Motor neuron (in vitro differentiated cells): ENCODE results near the gene ZBTB26. TPM values are rescaled to one million over a fixed set of nuclear protein-coding genes. Genes with fewer than 3 reads are reported as not detected.

Experiments
- ATAC-seq, 8 experiments: fragments of 200-7000 bp; cut with Tn5 transposase; replicated peaks in 6 of 8; 2 replicates each; pipeline ENCODE4 v1.8.0; 2021; ENCODE audit warnings: mild to moderate bottlenecking in 8 of 8, moderate library complexity in 8 of 8
- H3K27ac ChIP-seq, 2 donors: fragments of 250-450 bp; sonication (Bioruptor Pico); 2 replicates each; pipeline ENCODE4 v1.9.0; 2021; ENCODE audit warnings: antibody characterized with exemption in 2 of 2, mild to moderate bottlenecking in 2 of 2, moderate library complexity in 1 of 2
- H3K4me1 ChIP-seq, 2 donors: fragments of 250-450 bp; sonication (Bioruptor Pico); replicated peaks in 1 of 2; 2 replicates each; pipeline ENCODE4 v1.6.1; 2021; ENCODE audit warnings: antibody characterized with exemption in 2 of 2, mild to moderate bottlenecking in 2 of 2, moderate library complexity in 1 of 2
- H3K4me3 ChIP-seq, 5 donors: fragments of 250-450 bp; sonication (Bioruptor Pico); 2 replicates each; pipeline ENCODE4 v1.9.0; 2021; ENCODE audit warnings: antibody characterized with exemption in 5 of 5, mild to moderate bottlenecking in 5 of 5, moderate library complexity in 4 of 5
- WGBS, 10 experiments: fragments of 450-650 bp; shearing (Covaris generic); methylation state at CpG; one replicate each; pipeline ENCODE4 v1.0.0; 2022; 5-methylcytosine and 5-hydroxymethylcytosine counted together
- in situ Hi-C, 9 experiments: fragments of 400-800 bp; cut with MboI; loops; one replicate each; pipeline ENCODE4 v1.15.0; 2021; ENCODE audit warnings: low sequenced_read_pairs in 9 of 9, low pct_unique_long_range_greater_than_20kb in 2 of 9; ENCODE audit not compliant: unreplicated experiment in 9 of 9
- total RNA-seq, 8 experiments: library from RNA; unstranded; fragments of 300-600 nt; gene quantifications; 2 replicates each; pipeline versions ENCODE4 v1.2.3 to v1.2.4, GENCODE V29; 2022

Gene ZBTB26
- total RNA-seq, 8 experiments from 2014 or later: 3.0 to 14.2 (median 9.2) TPM

- peak in 3 of 8 experiments; percentile 1 to 17 (median 16) for ATAC-seq
- in situ Hi-C loops: no loop called here
- H3K4me3 ChIP-seq: peak overlapping the region; percentile 86 to 99 (median 97)
- peaks cover 8 to 15% of the 10 kb centered on the region in 2 donors for H3K4me1 ChIP-seq
- H3K27ac ChIP-seq: peak overlapping the region; percentile 96
- WGBS, 10 experiments: 2 to 34% (median 8%) methylated on average over 3 to 15 of the region's 17 CpGs
Observed at GRCh38 chr9:122941582-122942234, 10.4 kb upstream of the ZBTB26 start.

GRCh38 chr9:122940749-122941581 lies 9.7 kb upstream of the ZBTB26 start, which contains the start of gene RABGAP1:
RABGAP1 (plus strand) TSS chr9:122941020; CDS start chr9:122957060, 16,040 bp downstream.
- in situ Hi-C loops: no loop called here
- H3K4me1 ChIP-seq: peaks cover 8 to 15% of the 10 kb centered on the region in 2 donors
- WGBS, 10 experiments: 0 to 6% (median 0%) methylated on average over 1 to 6 of the region's 54 CpGs; no CpG with 5 or more reads in 4 of the 10 experiments

GRCh38 chr9:122940454-122940748 lies 9.1 kb upstream of the ZBTB26 start:
- Histone ChIP-seq H3K27ac (peak overlapping the region; percentile 56 to 78), H3K4me3 (peak overlapping the region; percentile 14 to 99 (median 97)), H3K4me1 (peaks cover 8 to 13% of the 10 kb centered on the region in 2 donors)
- WGBS, 10 experiments: 7 to 62% (median 43%) methylated on average over 1 to 3 of the region's 6 CpGs; no CpG with 5 or more reads in 3 of the 10 experiments
- ATAC-seq: no peak
- in situ Hi-C loops: no loop called here

More at GRCh38 chr9:122940749-122941581, 9.7 kb upstream of the ZBTB26 start, which contains the start of gene RABGAP1:
- Histone ChIP-seq H3K4me3 (peak within 1 kb of the TSS; percentile 86 to 99 (median 97)), H3K27ac (peak within 1 kb of the TSS; percentile 96)
- peak; percentile 93 to 98 (median 97) for ATAC-seq

- ATAC-seq: no peak
- whole genome bisulfite sequencing, 10 experiments: 71 to 94% (median 88%) methylated on average over 1 to 4 of the region's 4 CpGs; no CpG with 5 or more reads in 3 of the 10 experiments
- Histone ChIP-seq H3K4me3 (no peak overlapping the region), H3K27ac (peak overlapping the region in 1 of 2 donors; percentile 78), H3K4me1 (peaks cover 8 to 13% of the 10 kb centered on the region in 2 donors)
- in situ Hi-C loops: no loop called here
Observed at GRCh38 chr9:122939601-122940000, 8.3 kb upstream of the ZBTB26 start.

GRCh38 chr9:122936883-122937282 lies 5.6 kb upstream of the ZBTB26 start:
- in situ Hi-C loops: no loop called here
- 17 to 80% (median 56%) methylated on average over 1 of the region's 1 CpG; no CpG with 5 or more reads in 2 of the 10 experiments for WGBS, 10 experiments
- no peak overlapping the region for H3K27ac ChIP-seq
- ATAC-seq: no peak
- no peak overlapping the region for H3K4me3 ChIP-seq
- peaks cover 10 to 18% of the 10 kb centered on the region in 2 donors for H3K4me1 ChIP-seq

- no peak overlapping the region for H3K4me3 ChIP-seq
- no peak for ATAC-seq
- H3K4me1 ChIP-seq: peaks cover 10 to 18% of the 10 kb centered on the region in 2 donors
- WGBS, 10 experiments: 83 to 100% (median 96%) methylated on average over 1 to 4 of the region's 5 CpGs; no CpG with 5 or more reads in 6 of the 10 experiments
- in situ Hi-C loops: no loop called here
- H3K27ac ChIP-seq: no peak overlapping the region
Observed at GRCh38 chr9:122936464-122936863, 5.2 kb upstream of the ZBTB26 start.

GRCh38 chr9:122930541-122931225 lies 629 bp downstream of the ZBTB26 start:
- Histone ChIP-seq H3K4me1 (peaks cover 9 to 27% of the 10 kb centered on the region in 2 donors), H3K4me3 (peak overlapping the region; percentile 87 to 99 (median 92)), H3K27ac (peak overlapping the region; percentile 82 to 93)
- ATAC-seq: peak in 2 of 8 experiments; percentile 10 to 11
- in situ Hi-C loops: no loop called here
- 18 to 73% (median 36%) methylated on average over 1 to 9 of the region's 10 CpGs; no CpG with 5 or more reads in 1 of the 10 experiments for WGBS, 10 experiments

GRCh38 chr9:122929796-122930354 lies 1.4 kb downstream of the ZBTB26 start:
- H3K27ac ChIP-seq: no peak overlapping the region
- in situ Hi-C loops: no loop called here
- ATAC-seq: no peak
- 43 to 100% (median 88%) methylated on average over 1 of the region's 1 CpG; no CpG with 5 or more reads in 5 of the 10 experiments for WGBS, 10 experiments
- H3K4me1 ChIP-seq: peaks cover 9 to 27% of the 10 kb centered on the region in 2 donors
- peak overlapping the region in 3 of 5 donors; percentile 87 to 98 (median 87) for H3K4me3 ChIP-seq

GRCh38 chr9:122923947-122924346 lies 7.4 kb downstream of the ZBTB26 start:
- in situ Hi-C loops: no loop called here
- ATAC-seq: peak in 3 of 8 experiments; percentile 3 to 76 (median 21)
- H3K4me1 ChIP-seq: peaks cover 0 to 2% of the 10 kb centered on the region in 2 donors
- 73 to 100% (median 96%) methylated on average over 1 to 3 of the region's 3 CpGs; no CpG with 5 or more reads in 4 of the 10 experiments for WGBS, 10 experiments
- H3K27ac ChIP-seq: no peak overlapping the region
- H3K4me3 ChIP-seq: no peak overlapping the region

GRCh38 chr9:122922713-122923112 lies 8.6 kb downstream of the ZBTB26 start:
- Histone ChIP-seq H3K4me3 (no peak overlapping the region), H3K27ac (no peak overlapping the region), H3K4me1 (no peaks in the 10 kb centered on the region)
- WGBS, 10 experiments: 62 to 97% (median 89%) methylated on average over 2 to 7 of the region's 8 CpGs
- in situ Hi-C loops: no loop called here
- ATAC-seq: no peak

GRCh38 chr9:122918310-122918709 lies 13.0 kb downstream of the ZBTB26 start:
- WGBS, 10 experiments: 67 to 100% (median 80%) methylated on average over 1 to 2 of the region's 2 CpGs; no CpG with 5 or more reads in 3 of the 10 experiments
- Histone ChIP-seq H3K4me3 (no peak overlapping the region), H3K4me1 (peaks cover 0 to 4% of the 10 kb centered on the region in 2 donors), H3K27ac (no peak overlapping the region)
- ATAC-seq: no peak
- in situ Hi-C loops: no loop called here

- in situ Hi-C loops: no loop called here
- 0 to 17% (median 1%) methylated on average over 2 to 23 of the region's 35 CpGs; no CpG with 5 or more reads in 1 of the 10 experiments for WGBS, 10 experiments
- H3K4me1 ChIP-seq: peaks cover 7 to 8% of the 10 kb centered on the region in 2 donors
Observed at GRCh38 chr9:122912964-122913673, 18.2 kb downstream of the ZBTB26 start, which contains the start of gene ZBTB6. ZBTB6 (minus strand) TSS chr9:122913323; CDS start chr9:122912072, 1,251 bp downstream.

More at GRCh38 chr9:122912964-122913673, 18.2 kb downstream of the ZBTB26 start, which contains the start of gene ZBTB6:
- peak; percentile 95 to 100 (median 99) for ATAC-seq
- peak within 1 kb of the TSS; percentile 80 to 88 for H3K27ac ChIP-seq
- peak within 1 kb of the TSS; percentile 64 to 90 (median 66) for H3K4me3 ChIP-seq
